SK-N-SH (cell line): ENCODE results near the gene CLDN14.

ENCODE experiments used
- CHD2 ChIP-seq: fragments of 150-350 bp; IDR thresholded peaks from 2 replicates; pipeline ENCODE4 v1.6.1; 2018; ENCODE audit warnings: low read length; ENCODE audit not compliant: partially characterized antibody
- CTCF ChIP-seq: fragments of 200-600 bp; sonication (generic); IDR thresholded peaks from 2 replicates; pipeline ENCODE4 v1.6.1; 2017; ENCODE audit warnings: antibody characterized with exemption, mild to moderate bottlenecking, moderate library complexity
- EP300 ChIP-seq, 2 experiments: IDR thresholded peaks; 2 replicates each; pipeline versions ENCODE4 v1.4.0 to v1.6.1; 2012; ENCODE audit warnings: borderline replicate concordance in 1 of 2, low read depth in 1 of 2, low read length in 1 of 2
- FOXJ3 ChIP-seq: sonication (generic); formaldehyde crosslinking; IDR thresholded peaks from 2 replicates; pipeline ENCODE4 v1.5.1; 2020; ENCODE audit warnings: mild to moderate bottlenecking, missing genetic modification reagents
- MEF2A ChIP-seq: IDR thresholded peaks from 2 replicates; pipeline ENCODE4 v1.4.0; 2012; ENCODE audit warnings: low read depth, borderline replicate concordance
- NFIC ChIP-seq: IDR thresholded peaks from 2 replicates; pipeline ENCODE4 v1.4.0; 2012; ENCODE audit warnings: borderline replicate concordance
- POLR2AphosphoS5 ChIP-seq: IDR thresholded peaks from 2 replicates; pipeline ENCODE4 v1.6.1; 2012; ENCODE audit warnings: low read depth, low read length
- RAD21 ChIP-seq: IDR thresholded peaks from 2 replicates; pipeline ENCODE4 v1.6.1; 2012; ENCODE audit warnings: mild to moderate bottlenecking, low read length
- RCOR1 ChIP-seq: fragments of 150-350 bp; IDR thresholded peaks from 2 replicates; pipeline ENCODE4 v1.6.1; 2017; ENCODE audit warnings: antibody characterized with exemption, low read length
- REST ChIP-seq: IDR thresholded peaks from 2 replicates; pipeline ENCODE4 v1.6.1; 2012; ENCODE audit warnings: mild to moderate bottlenecking, low read depth, low read length, moderate library complexity
- RFX5 ChIP-seq: IDR thresholded peaks from 2 replicates; pipeline ENCODE4 v1.6.1; 2012; ENCODE audit warnings: mild to moderate bottlenecking, improper control_type of control experiment, low read length
- RXRA ChIP-seq: IDR thresholded peaks from 2 replicates; pipeline ENCODE4 v1.4.0; 2012; ENCODE audit warnings: low read depth, mild to moderate bottlenecking, borderline replicate concordance

GRCh38 chr21:36471254-36471723, 8.6 kb downstream of the CLDN14 start:
- TF ChIP-seq CTCF (no peak), EP300 (IDR thresholded peaks at IDR 0.05; ENCODE audit: borderline replicate concordance in 1 of 2, low read depth in 1 of 2, low read length in 1 of 2) (no peak), RXRA (no peak), FOXJ3 (CRISPR knock-in tag) (no peak), RAD21 (no peak), POLR2AphosphoS5 (no peak), RFX5 (no peak), CHD2 (no peak), REST (no peak), RCOR1 (no peak), MEF2A (no peak), NFIC (no peak)
